ENCODE measurements around the gene ATRN.
"Not testable (repeated sequence)": the region's sequence is repeated elsewhere in the genome, so short reads cannot be mapped to it uniquely, and the experiment has no call there.

Gene ATRN

DNA sequence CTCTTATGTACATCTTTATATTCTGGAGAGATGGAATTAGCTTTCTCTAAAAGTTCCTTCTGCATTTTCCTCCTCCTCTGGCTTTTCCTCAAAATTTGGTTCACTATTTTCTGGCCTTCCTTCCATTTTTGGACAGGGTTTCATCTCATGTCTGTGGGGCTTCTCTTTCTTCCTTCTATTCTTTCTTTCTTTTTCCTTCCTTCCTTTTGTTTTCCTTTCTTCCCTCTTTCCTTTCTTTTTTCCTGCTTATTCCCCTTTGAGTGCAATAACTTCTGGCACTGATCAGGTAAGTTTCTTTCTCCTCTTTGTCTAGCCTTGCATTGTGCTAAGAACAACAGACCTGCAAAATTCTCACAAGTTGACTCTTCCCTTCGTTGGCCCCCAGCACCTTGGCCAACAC is 5.5 kb upstream of the ATRN start:
- in situ Hi-C loops (cut with MboI; ENCODE audit: low sequenced_read_pairs), result no loop called here

DNA sequence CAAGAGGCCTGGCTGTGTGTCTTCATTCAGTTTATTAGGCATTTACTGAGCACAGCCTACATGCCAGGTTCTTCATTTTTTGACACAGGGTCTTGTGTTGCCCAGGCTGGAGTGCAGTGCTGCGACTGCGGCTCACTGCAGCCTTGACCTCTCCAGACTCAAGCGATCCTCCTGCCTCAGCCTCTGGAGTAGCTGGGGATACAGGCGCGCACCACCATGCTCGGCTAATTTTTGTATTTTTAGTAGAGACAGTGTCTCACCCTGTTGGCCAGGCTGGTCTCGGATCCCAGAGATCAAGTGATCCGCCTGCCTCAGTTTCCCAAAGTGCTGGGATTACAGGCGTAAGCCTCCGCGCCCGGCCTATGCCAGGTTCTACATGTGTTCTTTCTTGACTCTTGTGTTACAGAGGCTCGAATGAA is 601 bp upstream of the ATRN start:
- in situ Hi-C loops (cut with MboI; ENCODE audit: low sequenced_read_pairs), result no loop called here

- in situ Hi-C loops (cut with MboI; ENCODE audit: low sequenced_read_pairs), result no loop called here
Measured at GRCh38 chr20:3471397-3472021, 691 bp downstream of the ATRN start.

DNA sequence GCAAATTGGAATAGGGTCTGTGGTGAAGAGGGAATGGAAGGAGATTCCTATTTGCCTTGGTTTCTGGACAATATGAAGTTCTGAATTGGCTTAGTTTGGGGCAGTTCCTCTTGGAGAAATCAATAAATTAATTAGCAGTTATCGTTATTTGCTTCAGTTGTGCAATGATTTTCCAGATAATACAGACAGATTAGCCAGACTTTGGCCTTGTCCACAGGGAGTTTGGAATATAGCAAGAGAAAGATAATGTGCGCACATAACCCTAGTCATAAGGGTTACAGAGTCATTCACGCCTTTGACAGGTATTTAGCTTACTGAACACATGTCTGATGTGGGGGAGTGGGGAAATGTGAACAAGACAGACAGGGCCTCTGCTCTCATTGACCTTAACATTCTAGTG is 1.3 kb downstream of the ATRN start:
- in situ Hi-C loops (cut with MboI; ENCODE audit: low sequenced_read_pairs), result no loop called here

DNA sequence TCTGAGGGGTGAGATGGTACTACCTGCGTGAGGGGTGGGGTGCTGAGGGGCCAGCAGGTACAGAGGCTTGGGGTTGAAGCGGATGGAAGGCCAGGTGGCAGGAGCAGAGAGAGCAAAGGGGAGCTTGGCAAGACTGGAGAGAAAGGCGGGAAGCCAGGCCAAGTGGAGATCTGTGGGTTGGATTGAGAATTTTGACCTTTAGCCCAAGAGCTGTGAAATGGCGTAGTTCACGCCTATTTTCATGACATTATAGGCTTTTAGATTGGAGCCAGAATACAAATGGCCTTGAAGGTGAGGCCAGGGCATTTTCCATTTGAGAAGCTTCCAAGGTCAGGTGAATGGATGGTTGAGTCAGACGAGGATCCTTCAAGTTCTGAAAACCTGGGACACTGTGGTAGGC is 2.5 kb downstream of the ATRN start:
- in situ Hi-C loops (cut with MboI; ENCODE audit: low sequenced_read_pairs), result no loop called here

GRCh38 chr20:3473944-3474343 is 3.1 kb downstream of the ATRN start:
- in situ Hi-C loops (cut with MboI; ENCODE audit: low sequenced_read_pairs), result no loop called here

GRCh38 chr20:3477003-3477860 is 6.4 kb downstream of the ATRN start:
- in situ Hi-C loops (cut with MboI; ENCODE audit: low sequenced_read_pairs), result not testable (repeated sequence)

DNA sequence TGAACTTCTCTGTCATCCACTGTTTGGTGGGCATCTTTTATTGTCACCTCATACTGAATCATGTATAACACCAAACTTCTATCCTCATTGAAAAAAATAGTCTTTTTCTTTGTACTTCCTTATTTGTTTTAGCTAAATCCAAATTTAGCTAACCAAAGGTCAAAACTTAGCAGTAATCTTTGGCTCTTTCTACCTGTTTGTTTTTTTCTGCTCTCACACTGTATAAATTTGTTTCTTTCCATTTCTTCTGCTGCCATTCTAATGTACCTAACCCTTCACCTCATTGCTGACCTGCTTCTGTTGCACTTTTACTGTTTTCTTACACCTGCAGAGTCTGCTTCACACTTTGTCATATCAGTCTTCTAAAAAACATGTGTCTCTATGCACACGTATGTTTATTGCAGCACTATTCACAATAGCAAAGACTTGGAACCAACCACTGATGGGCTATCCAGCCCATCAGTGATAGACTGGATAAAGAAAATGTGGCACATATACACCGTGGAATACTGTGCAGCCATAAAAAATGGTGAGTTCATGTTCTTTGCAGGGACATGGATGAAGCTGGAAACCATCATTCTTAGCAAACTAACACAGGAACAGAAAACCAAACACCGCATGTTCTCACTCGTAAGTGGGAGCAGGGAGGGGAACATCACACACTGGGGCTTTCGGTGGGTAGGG is 7.2 kb downstream of the ATRN start:
- in situ Hi-C loops (cut with MboI; ENCODE audit: low sequenced_read_pairs), result no loop called here

DNA sequence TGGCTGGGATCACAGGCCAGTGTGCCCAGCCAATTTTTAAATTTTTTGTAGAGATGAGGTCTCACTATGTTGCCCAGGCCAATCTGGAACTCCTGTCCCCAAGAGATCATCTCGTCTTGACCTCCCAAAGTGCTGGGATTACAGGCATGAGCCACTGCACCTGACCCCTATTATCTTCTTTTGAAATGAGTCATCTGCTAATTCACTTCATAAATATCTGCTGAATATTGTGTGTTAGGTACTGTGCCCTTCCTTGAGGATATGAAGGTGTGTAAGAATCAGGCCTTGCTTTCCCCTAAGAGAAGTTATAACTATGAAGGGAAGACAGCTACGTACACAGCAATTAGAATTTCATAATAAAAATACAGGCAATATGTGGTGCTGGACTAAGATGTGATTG is 8.2 kb downstream of the ATRN start:
- in situ Hi-C loops (cut with MboI; ENCODE audit: low sequenced_read_pairs), result no loop called here

DNA sequence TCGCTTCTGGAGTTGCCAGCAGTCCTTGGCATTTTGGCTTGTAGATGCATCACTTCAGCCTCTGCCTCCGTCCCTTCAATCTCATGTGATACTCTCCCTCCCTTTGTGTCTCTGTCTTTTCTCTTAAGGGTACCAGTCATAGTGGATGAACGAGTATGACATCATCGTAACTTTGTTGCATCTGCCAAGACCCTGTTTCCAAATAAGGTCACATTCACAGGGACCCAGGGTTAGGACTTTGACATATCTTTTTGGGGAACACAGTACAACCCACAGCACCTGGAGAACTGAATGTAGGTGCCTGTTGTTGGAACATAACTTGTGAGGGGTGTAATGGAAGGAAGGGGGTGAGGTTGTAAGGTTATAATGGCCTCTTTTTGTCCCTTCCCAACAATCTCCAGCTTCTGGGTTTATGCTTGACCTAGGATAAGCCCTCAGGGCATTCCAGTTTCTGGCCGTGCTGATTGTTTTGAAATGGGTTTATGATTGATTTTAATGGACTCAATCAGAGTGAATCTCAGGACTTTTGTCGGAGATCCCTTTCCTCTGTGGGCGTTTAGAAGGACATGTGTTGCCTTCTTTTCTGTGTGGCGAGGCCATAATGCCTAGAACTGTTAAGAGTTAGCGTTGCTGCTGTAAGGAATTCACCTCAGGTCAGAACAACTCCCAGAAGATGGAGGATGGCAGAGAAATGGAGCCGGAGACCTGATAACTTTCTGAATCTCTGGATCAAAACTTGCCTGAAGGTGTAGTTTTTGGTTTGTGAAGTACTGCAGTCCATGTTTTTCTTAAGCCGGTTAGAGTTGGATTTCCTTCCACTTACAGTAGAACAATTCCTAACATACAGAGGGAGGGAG is 9.2 kb downstream of the ATRN start:
- in situ Hi-C loops (cut with MboI; ENCODE audit: low sequenced_read_pairs), result no loop called here

DNA sequence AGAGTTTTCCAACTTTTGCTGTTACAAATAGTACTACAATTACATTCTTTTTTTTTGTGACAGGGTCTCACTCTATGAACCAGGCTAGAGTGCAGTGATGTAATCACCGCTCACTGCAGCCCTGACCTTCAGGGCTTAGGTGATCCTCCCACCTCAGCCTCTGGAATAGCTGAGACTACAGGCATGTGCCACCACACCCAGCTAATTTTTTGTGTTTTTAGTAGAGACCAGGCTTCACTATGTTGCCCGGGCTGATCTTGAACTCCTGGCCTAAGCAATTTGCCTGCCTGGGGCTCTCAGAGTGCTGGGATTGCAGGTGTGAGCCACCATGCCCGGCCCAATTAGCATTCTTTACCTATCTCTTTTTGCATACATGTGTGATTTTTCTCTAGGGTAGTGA is 12.5 kb downstream of the ATRN start:
- in situ Hi-C loops (cut with MboI; ENCODE audit: low sequenced_read_pairs), result no loop called here

DNA sequence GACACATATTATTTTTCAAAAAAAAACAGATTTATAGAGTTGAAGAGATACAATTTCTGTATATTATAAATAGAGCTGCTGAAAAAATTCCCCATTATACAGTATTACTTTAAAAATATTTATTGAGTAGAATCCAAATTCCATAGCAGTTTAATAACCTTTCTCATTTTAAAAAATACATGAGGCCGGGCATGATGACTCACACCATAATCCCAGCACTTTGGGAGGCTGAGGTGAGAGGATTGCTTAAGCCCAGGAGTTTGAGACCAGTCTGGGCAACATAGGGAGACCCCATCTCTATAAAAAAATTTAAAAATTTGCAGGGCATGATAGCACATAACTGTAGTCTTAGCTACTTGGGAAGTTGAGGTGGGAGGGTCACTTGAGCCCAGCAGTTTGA is 13.0 kb downstream of the ATRN start:
- in situ Hi-C loops (cut with MboI; ENCODE audit: low sequenced_read_pairs), result no loop called here

DNA sequence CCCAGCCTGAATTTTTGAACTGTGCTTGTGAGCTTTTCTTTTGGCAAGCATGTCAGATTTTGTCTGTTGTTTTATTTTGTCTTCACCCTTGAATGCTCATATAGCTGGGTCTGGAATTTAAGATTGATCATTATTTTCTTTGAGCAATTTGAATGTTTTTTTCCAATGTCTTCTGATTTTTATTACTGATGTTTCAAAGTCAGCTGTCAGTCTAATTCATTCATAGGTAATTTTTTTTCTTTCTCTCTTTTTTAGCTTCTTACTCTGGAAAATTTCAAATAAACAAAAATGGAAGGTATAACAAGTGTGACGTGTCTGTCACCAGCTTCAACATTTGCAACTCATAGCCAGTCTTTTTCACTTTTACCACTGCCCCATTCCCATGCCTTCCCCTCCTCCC is 15.1 kb downstream of the ATRN start:
- in situ Hi-C loops (cut with MboI; ENCODE audit: low sequenced_read_pairs), result no loop called here

DNA sequence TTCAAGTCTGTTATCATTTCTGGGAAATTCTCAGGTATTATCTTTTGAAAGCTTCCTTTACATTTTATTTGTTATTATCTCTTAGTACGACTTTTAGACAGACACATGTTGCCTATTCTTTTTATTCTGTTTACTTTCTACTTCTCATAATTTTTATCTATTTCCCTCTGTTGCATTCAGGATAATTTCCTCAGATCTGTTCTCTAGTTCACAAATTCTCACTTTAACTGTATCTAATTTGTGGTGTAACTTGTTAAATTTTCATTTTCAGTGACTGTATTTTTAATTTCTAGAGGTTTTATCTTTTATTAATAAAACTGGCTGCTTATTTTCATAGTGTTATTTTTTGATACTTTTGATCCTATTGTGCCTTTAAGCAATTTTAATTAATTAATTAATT is 16.0 kb downstream of the ATRN start:
- in situ Hi-C loops (cut with MboI; ENCODE audit: low sequenced_read_pairs), result no loop called here

DNA sequence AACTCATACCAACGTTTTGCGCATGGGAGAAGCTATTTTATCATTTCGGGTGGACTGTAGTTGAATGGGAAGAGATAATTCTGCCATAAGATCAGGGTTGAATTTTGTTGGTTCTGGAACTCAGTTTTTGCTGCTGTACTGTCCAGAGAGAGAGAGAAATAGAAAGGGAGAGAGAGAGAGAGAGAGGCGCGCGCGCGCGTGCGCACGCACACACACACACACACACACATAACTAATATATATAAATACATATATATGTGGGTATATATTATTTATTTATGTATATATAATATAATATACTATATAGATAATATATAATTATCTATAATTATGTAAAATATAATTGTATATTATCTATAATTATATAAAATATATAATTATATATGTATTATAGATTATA is 21.9 kb downstream of the ATRN start:
- in situ Hi-C loops (cut with MboI; ENCODE audit: low sequenced_read_pairs), result no loop called here

DNA sequence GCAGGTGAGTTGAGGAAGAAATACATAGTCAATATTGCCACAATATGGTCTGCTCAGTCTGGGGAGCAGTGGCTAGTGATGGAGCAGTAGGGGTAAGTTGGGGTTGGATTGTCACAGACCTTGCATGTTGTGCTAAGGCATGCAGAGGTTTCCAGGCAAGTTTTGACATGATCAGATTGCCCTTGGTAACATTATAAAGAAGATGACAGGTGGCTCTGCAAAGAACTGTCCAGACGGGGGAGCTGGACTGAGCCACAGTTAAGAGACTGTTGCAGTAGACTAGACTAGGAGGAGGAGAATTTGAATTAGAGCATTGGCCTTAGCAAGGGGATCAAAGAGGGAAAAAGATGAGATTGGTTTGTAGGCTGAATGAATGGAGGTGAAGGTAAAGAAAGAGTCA is 23.4 kb downstream of the ATRN start:
- in situ Hi-C loops (cut with MboI; ENCODE audit: low sequenced_read_pairs), result no loop called here

DNA sequence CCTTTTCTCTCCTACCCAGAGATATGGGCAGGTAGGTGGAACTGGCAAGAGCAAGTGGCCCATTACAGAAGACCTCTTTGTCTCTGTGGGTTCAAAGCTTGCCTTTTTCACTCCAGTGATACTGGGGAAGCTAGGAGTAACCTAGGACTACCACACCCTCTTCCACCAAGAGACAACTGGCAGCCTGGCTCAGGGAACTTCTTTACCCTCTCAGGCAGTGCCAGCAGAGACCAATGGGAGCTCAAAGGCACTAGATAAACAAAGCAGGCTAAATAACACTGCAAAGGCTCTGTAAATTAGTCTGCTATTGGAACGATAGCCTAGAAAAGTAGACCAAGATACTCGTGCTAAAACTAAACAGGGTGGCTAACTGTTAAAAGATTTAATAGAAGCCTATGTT is 32.1 kb downstream of the ATRN start:
- in situ Hi-C loops (cut with MboI; ENCODE audit: low sequenced_read_pairs), result no loop called here

DNA sequence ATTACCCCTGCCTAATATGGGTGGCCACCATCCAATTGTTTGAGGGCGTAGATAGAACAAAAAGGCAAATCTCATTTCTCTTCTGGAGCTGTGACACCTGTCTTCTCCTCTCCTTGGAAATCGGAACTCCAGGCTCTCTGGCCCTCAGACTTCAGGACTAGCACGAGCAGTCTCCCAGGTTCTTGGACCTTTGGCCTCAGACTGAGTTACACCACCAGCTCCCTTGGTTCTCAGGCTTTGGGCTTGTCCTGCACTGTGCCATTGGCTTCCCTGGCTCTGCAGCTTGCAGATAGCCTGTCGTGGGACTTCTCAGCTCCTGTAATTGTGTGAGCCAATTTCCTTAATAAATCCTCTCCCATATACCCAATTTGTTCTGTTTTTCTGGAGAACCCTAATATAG is 34.3 kb downstream of the ATRN start:
- in situ Hi-C loops (cut with MboI; ENCODE audit: low sequenced_read_pairs), result no loop called here

DNA sequence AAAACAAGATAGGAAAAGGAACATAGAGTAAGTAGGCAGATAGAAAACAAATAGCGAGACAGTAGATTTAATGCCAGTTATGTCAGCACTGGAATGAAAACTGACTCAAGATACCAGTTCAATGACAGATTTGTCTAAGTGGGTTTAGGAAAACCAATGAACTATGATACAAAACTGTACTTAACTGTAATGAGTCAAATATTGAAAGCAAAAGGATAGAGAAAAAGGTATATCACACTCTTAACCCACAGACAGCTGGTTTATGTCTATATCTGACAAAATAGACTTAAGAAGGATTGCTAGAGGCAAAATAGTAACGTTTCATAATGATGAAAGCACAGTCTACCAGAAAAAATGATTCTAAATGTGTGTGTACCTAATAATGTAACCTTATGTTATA is 38.2 kb downstream of the ATRN start:
- in situ Hi-C loops (cut with MboI; ENCODE audit: low sequenced_read_pairs), result no loop called here

DNA sequence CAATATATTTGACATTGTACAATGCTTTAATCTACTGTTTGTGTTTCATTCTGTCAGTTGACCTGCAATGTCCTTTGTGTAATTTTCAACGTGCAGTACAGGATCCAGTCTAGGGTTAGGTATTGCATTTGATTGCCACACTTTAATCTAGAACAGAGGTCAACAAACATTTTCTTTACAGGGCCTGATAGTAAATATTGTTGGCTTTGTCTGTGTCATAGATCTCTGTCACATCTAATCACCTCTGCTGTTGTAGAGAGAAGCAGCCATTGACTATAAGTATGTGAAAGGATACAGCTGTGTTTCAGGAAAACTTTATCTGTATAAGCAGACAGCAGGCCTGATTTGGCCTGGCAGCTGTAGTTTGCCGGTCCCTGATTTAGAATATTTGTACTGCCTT is 39.3 kb downstream of the ATRN start:
- in situ Hi-C loops (cut with MboI; ENCODE audit: low sequenced_read_pairs), result no loop called here

- in situ Hi-C loops (cut with MboI; ENCODE audit: low sequenced_read_pairs), result not testable (repeated sequence)
Measured at GRCh38 chr20:3512239-3512638, 41.4 kb downstream of the ATRN start.

Measured in hTERT RPE-1 (cell line).